Measurements from ENCODE around the gene RPN2.

- no peak for TF ChIP-seq CTCF (IDR thresholded peaks at IDR 0.05)
- no peak for TF ChIP-seq POLR2A (IDR thresholded peaks at IDR 0.05)
These were observed 774 bp downstream of the RPN2 start for GRCh38 chr20:37179683-37180524.

All from heart left ventricle (tissue), 13 donors.